NCI-H510A treated with DMSO at 0.1 percent for 48 hours (cell line): ENCODE results near the gene MPV17.
"Not testable (repeated sequence)": the region's sequence is repeated elsewhere in the genome, so short reads cannot be mapped to it uniquely, and the experiment has no call there.

Experiments
- DNase-seq: peaks from one replicate; lab custom pipeline; 2025; lab: John Stamatoyannopoulos, UW

The MPV17 gene

GRCh38 chr2:27322766-27323595, at the start of gene MPV17:
Gene MPV17, minus strand, starts transcription at chr2:27323097. Its CDS starts 580 bp downstream, at chr2:27322517.
- peak; percentile 88 for DNase-seq

GRCh38 chr2:27370816-27371620, 48.1 kb upstream of the MPV17 start:
- DNase-seq = peak; percentile 18

GRCh38 chr2:27370026-27370815, 47.3 kb upstream of the MPV17 start, which contains the start of the genes EIF2B4 and SNX17:
Gene EIF2B4, minus strand, starts transcription at chr2:27370338. Its CDS starts 24 bp downstream, at chr2:27370314.
Gene SNX17, plus strand, starts transcription at chr2:27370616. Its CDS starts 128 bp downstream, at chr2:27370744.
- DNase-seq = peak; percentile 96

GRCh38 chr2:27369471-27370025, 46.7 kb upstream of the MPV17 start:
- DNase-seq = peak; percentile 73

GRCh38 chr2:27363933-27364332, 41.0 kb upstream of the MPV17 start:
- DNase-seq = no peak

- no peak for DNase-seq
Measured at GRCh38 chr2:27362678-27363420, 40.0 kb upstream of the MPV17 start.

GRCh38 chr2:27356382-27357181, 33.7 kb upstream of the MPV17 start, which contains the start of gene GTF3C2:
Gene GTF3C2, minus strand, starts transcription at chr2:27356764. Its CDS starts 13,210 bp downstream, at chr2:27343554.
- DNase-seq = peak; percentile 98

GRCh38 chr2:27356056-27356381, 33.1 kb upstream of the MPV17 start:
- DNase-seq = peak; percentile 60

GRCh38 chr2:27354597-27354927, 31.7 kb upstream of the MPV17 start:
- DNase-seq = no peak

GRCh38 chr2:27353762-27354596, 31.1 kb upstream of the MPV17 start:
- no peak for DNase-seq

- DNase-seq = not testable (repeated sequence)
Measured at GRCh38 chr2:27353386-27353761, 30.5 kb upstream of the MPV17 start.

- DNase-seq = no peak
Measured at GRCh38 chr2:27351802-27352598, 29.1 kb upstream of the MPV17 start.

GRCh38 chr2:27350106-27350693, 27.3 kb upstream of the MPV17 start:
- DNase-seq = no peak

GRCh38 chr2:27347641-27348040, 24.7 kb upstream of the MPV17 start:
- DNase-seq = no peak

GRCh38 chr2:27336173-27336572, 13.3 kb upstream of the MPV17 start:
- no peak for DNase-seq

GRCh38 chr2:27335311-27335710, 12.4 kb upstream of the MPV17 start:
- DNase-seq = no peak

- no peak for DNase-seq
Measured at GRCh38 chr2:27324720-27325119, 1.8 kb upstream of the MPV17 start.

GRCh38 chr2:27323596-27324285, 844 bp upstream of the MPV17 start:
- DNase-seq = no peak
